CD14-positive monocyte (primary cell): ENCODE results near the gene TLCD2. TPM values are rescaled to one million over a fixed set of nuclear protein-coding genes. Genes with fewer than 3 reads are reported as not detected.

Source experiments
- DNase-seq, 3 donors: peaks; one replicate each; pipeline ENCODE4 v3.0.0-alpha.2; 2011 to 2022
- H2AFZ ChIP-seq: 2 replicates; pipeline ENCODE4 v1.6.0; 2012; ENCODE audit warnings: mild to moderate bottlenecking, low read depth, low read length, inconsistent platforms; ENCODE audit not compliant: insufficient read depth, poor library complexity, severe bottlenecking
- H3K27ac ChIP-seq, 2 donors: 1 replicate in 1 of 2; 2 replicates in 1 of 2; pipeline ENCODE4 v1.5.1; 2012 to 2013; ENCODE audit warnings: low read length in 2 of 2, control low read depth in 1 of 2, inconsistent platforms in 1 of 2, low read depth in 1 of 2, mild to moderate bottlenecking in 1 of 2
- H3K27me3 ChIP-seq, 2 donors: one replicate each; pipeline versions ENCODE4 v1.6.0 to v1.6.1; 2011 to 2013; ENCODE audit warnings: low read length in 2 of 2; ENCODE audit not compliant: control insufficient read depth in 2 of 2, insufficient read depth in 2 of 2
- H3K36me3 ChIP-seq, 2 donors: replicated peaks in 1 of 2; 1 replicate in 1 of 2; 2 replicates in 1 of 2; pipeline versions ENCODE4 v1.5.1 to v1.6.1; 2012 to 2013; ENCODE audit warnings: low read length in 2 of 2, control low read depth in 1 of 2, inconsistent platforms in 1 of 2, mild to moderate bottlenecking in 1 of 2; ENCODE audit not compliant: insufficient read depth in 2 of 2, control insufficient read depth in 1 of 2
- H3K4me1 ChIP-seq, 2 donors: 1 replicate in 1 of 2; 2 replicates in 1 of 2; pipeline versions ENCODE4 v1.5.1 to v1.6.1; 2012 to 2013; ENCODE audit warnings: low read length in 2 of 2, control low read depth in 1 of 2, inconsistent platforms in 1 of 2, mild to moderate bottlenecking in 1 of 2, moderate library complexity in 1 of 2; ENCODE audit not compliant: insufficient read depth in 2 of 2, control insufficient read depth in 1 of 2
- H3K4me2 ChIP-seq: replicated peaks from 2 replicates; pipeline ENCODE3; 2012; ENCODE audit warnings: low read length, moderate library complexity, mild to moderate bottlenecking; ENCODE audit not compliant: poor library complexity, severe bottlenecking; ENCODE audit errors: extremely low read depth
- H3K4me3 ChIP-seq, 3 experiments: fragments of 200-600 bp in 1 of 3; sonication (generic) in 1 of 3; replicated peaks in 1 of 3; 1 replicate in 2 of 3; 2 replicates in 1 of 3; pipeline ENCODE4 v1.5.1; 2011 to 2013; ENCODE audit warnings: low read length in 3 of 3, mild to moderate bottlenecking in 3 of 3, control low read depth in 2 of 3, low read depth in 2 of 3, inconsistent platforms in 1 of 3, moderate library complexity in 1 of 3
- H3K79me2 ChIP-seq: 2 replicates; pipeline ENCODE4 v1.6.0; 2012; ENCODE audit warnings: mild to moderate bottlenecking, control low read depth, inconsistent platforms, low read length, moderate library complexity; ENCODE audit not compliant: insufficient read depth
- H3K9ac ChIP-seq: 2 replicates; pipeline ENCODE4 v1.6.0; 2017; ENCODE audit warnings: low read length, mild to moderate bottlenecking; ENCODE audit not compliant: insufficient read depth, poor library complexity, severe bottlenecking
- H3K9me3 ChIP-seq, 2 donors: replicated peaks in 1 of 2; 1 replicate in 1 of 2; 2 replicates in 1 of 2; pipeline versions ENCODE4 v1.5.1 to v1.6.1; 2012 to 2013; ENCODE audit warnings: low read length in 2 of 2, control low read depth in 1 of 2; ENCODE audit not compliant: control insufficient read depth in 1 of 2, insufficient read depth in 1 of 2
- H4K20me1 ChIP-seq: 2 replicates; pipeline ENCODE4 v1.6.0; 2012; ENCODE audit warnings: mild to moderate bottlenecking, low read length, control low read depth, moderate library complexity; ENCODE audit not compliant: insufficient read depth
- H3K27ac Mint-ChIP-seq, 7 donors: one replicate each; pipeline ENCODE4 v1.8.0; 2020; ENCODE audit warnings: mild to moderate bottlenecking in 7 of 7, mixed read lengths in 7 of 7, moderate library complexity in 6 of 7, inconsistent platforms in 2 of 7
- H3K27me3 Mint-ChIP-seq, 3 donors: one replicate each; pipeline ENCODE4 v1.8.0; 2021 to 2022; ENCODE audit warnings: low read depth in 3 of 3, mild to moderate bottlenecking in 3 of 3, mixed read lengths in 3 of 3, moderate library complexity in 3 of 3, inconsistent platforms in 1 of 3
- H3K36me3 Mint-ChIP-seq, 2 donors: one replicate each; pipeline ENCODE4 v1.8.0; 2020; ENCODE audit warnings: mixed read lengths in 2 of 2, inconsistent platforms in 1 of 2, mild to moderate bottlenecking in 1 of 2
- H3K4me1 Mint-ChIP-seq: one replicate; pipeline ENCODE4 v1.8.0; 2020; ENCODE audit warnings: mild to moderate bottlenecking, mixed read lengths
- H3K4me3 Mint-ChIP-seq, 2 donors: one replicate each; pipeline ENCODE4 v1.8.0; 2020; ENCODE audit warnings: mild to moderate bottlenecking in 2 of 2, mixed read lengths in 2 of 2, moderate library complexity in 1 of 2
- H3K9me3 Mint-ChIP-seq, 7 donors: one replicate each; pipeline ENCODE4 v1.8.0; 2020 to 2022; ENCODE audit warnings: mixed read lengths in 7 of 7, mild to moderate bottlenecking in 6 of 7, moderate library complexity in 6 of 7, inconsistent platforms in 2 of 7
- CTCF ChIP-seq: fragments of 200-600 bp; IDR thresholded peaks from one replicate; pipeline ENCODE4 v1.8.0; 2022; ENCODE audit warnings: antibody characterized with exemption, mild to moderate bottlenecking
- WGBS: methylation state at CpG from one replicate; pipeline ENCODE4 v1.1.5; 2013; ENCODE audit warnings: missing lambda C conversion rate; ENCODE audit not compliant: insufficient coverage; 5-methylcytosine and 5-hydroxymethylcytosine counted together
- intact Hi-C, 2 donors: fragments of 100-400 bp; cut with micrococcal nuclease; formaldehyde crosslinking; loops; one replicate each; pipeline versions ENCODE4 v1.15.0 to v1.15.1; 2023
- polyA plus RNA-seq, 3 donors: library from polyadenylated mRNA; depleted of rRNA in 1 of 3; unstranded in 2 of 3; stranded (reverse) in 1 of 3; fragments of 300-500 nt in 2 of 3; fragments of >200 nt in 1 of 3; fragmentation: Illumina TruSeq in 2 of 3; gene quantifications; 1 replicate in 2 of 3; 2 replicates in 1 of 3; pipeline ENCODE4 v1.2.3, GENCODE V29; 2012 to 2021

TLCD2 gene
- polyA plus RNA-seq, 3 donors: 0.03 TPM; not detected in 2

GRCh38 chr17:1724869-1725641, 14.9 kb upstream of the TLCD2 start:
- Mint-ChIP-seq H3K27me3 (peaks cover 0 to 2% (median 0%) of the 10 kb centered on the region in 3 donors), H3K4me3 (peak overlapping the region; percentile 75 to 90), H3K9me3 (no peaks in the 10 kb centered on the region), H3K36me3 (peaks cover 15 to 43% of the 10 kb centered on the region in 2 donors), H3K27ac (peak overlapping the region; percentile 25 to 76 (median 48)), H3K4me1 (peaks cover 41% of the 10 kb centered on the region)
- peaks cover 51% of the 10 kb centered on the region for H4K20me1 ChIP-seq
- H3K79me2 ChIP-seq: peaks cover 37% of the 10 kb centered on the region
- peak overlapping the region; percentile 95 for H3K4me2 ChIP-seq
- H3K4me3 ChIP-seq: peak overlapping the region; percentile 74 to 90 (median 80)
- H2AFZ ChIP-seq: peak overlapping the region; percentile 83
- peaks cover 34 to 43% of the 10 kb centered on the region in 2 donors for H3K4me1 ChIP-seq
- H3K27ac ChIP-seq: peak overlapping the region; percentile 54 to 85
- peak overlapping the region; percentile 83 for H3K9ac ChIP-seq
- peaks cover 28 to 40% of the 10 kb centered on the region in 2 donors for H3K36me3 ChIP-seq
- no peaks in the 10 kb centered on the region for H3K27me3 ChIP-seq
- H3K9me3 ChIP-seq: no peaks in the 10 kb centered on the region
- 13% methylated on average over 51 of the region's 51 CpGs for WGBS
- peak; percentile 39 for TF ChIP-seq CTCF
- peak; percentile 31 to 52 (median 33) for DNase-seq
- intact Hi-C loops: loop anchor here (2.0 to 10.0 kb wide), 2 partner anchors 58 to 110 kb away; partner anchors contain the start of gene RPA1 (in 1 of the 2)

- H3K4me1 Mint-ChIP-seq: peaks cover 36% of the 10 kb centered on the region
- peak within 1 kb of the TSS; percentile 95 for H3K4me2 ChIP-seq
Measured at GRCh38 chr17:1724351-1724868, 14.2 kb upstream of the TLCD2 start, which contains the start of gene WDR81. Gene WDR81, plus strand, starts transcription at chr17:1724704. Its CDS starts 256 bp downstream, at chr17:1724960.

More at GRCh38 chr17:1724351-1724868, 14.2 kb upstream of the TLCD2 start, which contains the start of gene WDR81:
- H3K4me1 ChIP-seq: peaks cover 34 to 43% of the 10 kb centered on the region in 2 donors
- H3K79me2 ChIP-seq: peaks cover 37% of the 10 kb centered on the region
- intact Hi-C loops: loop anchor here (2.0 to 10.0 kb wide), 2 partner anchors 58 to 110 kb away; partner anchors contain the start of gene RPA1 (in 1 of the 2)
- peaks cover 28 to 38% of the 10 kb centered on the region in 2 donors for H3K36me3 ChIP-seq
- DNase-seq: peak; percentile 79 to 84 (median 81)
- H4K20me1 ChIP-seq: peaks cover 44% of the 10 kb centered on the region
- peak within 1 kb of the TSS; percentile 74 to 90 (median 80) for H3K4me3 ChIP-seq
- no peaks in the 10 kb centered on the region for H3K9me3 ChIP-seq
- H3K9ac ChIP-seq: peak within 1 kb of the TSS; percentile 83
- Mint-ChIP-seq H3K36me3 (peaks cover 14 to 38% of the 10 kb centered on the region in 2 donors), H3K9me3 (no peaks in the 10 kb centered on the region), H3K4me3 (peak within 1 kb of the TSS; percentile 75 to 90), H3K27ac (peak within 1 kb of the TSS; percentile 79 to 89 (median 85)), H3K27me3 (peaks cover 0 to 2% (median 0%) of the 10 kb centered on the region in 3 donors)
- H3K27ac ChIP-seq: peak within 1 kb of the TSS; percentile 73 to 85
- no peaks in the 10 kb centered on the region for H3K27me3 ChIP-seq
- TF ChIP-seq CTCF: no peak
- H2AFZ ChIP-seq: peak within 1 kb of the TSS; percentile 83
- under 1% methylated on average over 54 of the region's 57 CpGs for WGBS
